Measurements from ENCODE around the gene PPP1R9B. TPM values are rescaled to one million over a fixed set of nuclear protein-coding genes. Genes with fewer than 3 reads are reported as not detected.

Gene PPP1R9B
- total RNA-seq, 1 donor from 2014 or later: 92.6 TPM

DNA sequence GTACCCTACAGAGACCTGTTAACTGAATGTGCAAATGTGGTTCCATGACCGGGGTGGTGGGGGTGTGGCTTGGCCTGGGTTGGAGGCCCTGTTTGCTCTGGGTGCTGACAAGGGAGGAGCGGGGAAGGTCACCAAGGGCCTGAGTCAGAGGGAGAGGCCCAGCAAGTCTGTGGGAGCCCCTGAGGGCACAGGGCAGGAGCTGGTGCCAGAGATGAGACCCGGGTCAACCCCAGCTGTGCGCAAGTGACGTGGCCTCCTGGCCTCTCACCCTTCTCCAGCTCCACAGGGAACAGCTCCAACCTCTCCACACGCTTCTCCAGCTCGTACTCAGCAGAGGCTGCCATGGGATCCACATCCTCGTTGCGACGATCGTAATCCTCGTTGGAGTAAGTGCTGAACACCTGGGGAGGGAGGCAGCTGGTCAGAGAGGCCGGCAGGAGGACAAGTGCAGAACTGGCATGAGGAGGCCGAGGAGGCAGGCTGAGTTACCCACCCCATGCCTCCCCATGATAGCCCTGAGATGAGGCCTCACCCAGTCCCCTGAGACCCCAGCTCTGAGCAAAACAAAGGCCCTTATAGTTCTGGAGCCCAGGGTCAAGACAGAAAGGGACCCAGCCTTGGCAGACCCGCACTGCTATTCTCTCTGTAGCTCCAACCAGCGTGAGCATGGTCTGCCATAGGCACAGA lies 5.5 kb downstream of the PPP1R9B start:
- intact Hi-C loops (cut with DNase I): no loop called here
- ATAC-seq: no peak
- Histone ChIP-seq H3K9me3 (no peaks in the 10 kb centered on the region), H3K27ac (no peak overlapping the region), H3K4me3 (no peak overlapping the region), H3K36me3 (peaks cover 68% of the 10 kb centered on the region), H3K27me3 (ENCODE audit: low read depth) (no peaks in the 10 kb centered on the region), H3K4me1 (peaks cover 65% of the 10 kb centered on the region)
- TF ChIP-seq, protein P1, sequence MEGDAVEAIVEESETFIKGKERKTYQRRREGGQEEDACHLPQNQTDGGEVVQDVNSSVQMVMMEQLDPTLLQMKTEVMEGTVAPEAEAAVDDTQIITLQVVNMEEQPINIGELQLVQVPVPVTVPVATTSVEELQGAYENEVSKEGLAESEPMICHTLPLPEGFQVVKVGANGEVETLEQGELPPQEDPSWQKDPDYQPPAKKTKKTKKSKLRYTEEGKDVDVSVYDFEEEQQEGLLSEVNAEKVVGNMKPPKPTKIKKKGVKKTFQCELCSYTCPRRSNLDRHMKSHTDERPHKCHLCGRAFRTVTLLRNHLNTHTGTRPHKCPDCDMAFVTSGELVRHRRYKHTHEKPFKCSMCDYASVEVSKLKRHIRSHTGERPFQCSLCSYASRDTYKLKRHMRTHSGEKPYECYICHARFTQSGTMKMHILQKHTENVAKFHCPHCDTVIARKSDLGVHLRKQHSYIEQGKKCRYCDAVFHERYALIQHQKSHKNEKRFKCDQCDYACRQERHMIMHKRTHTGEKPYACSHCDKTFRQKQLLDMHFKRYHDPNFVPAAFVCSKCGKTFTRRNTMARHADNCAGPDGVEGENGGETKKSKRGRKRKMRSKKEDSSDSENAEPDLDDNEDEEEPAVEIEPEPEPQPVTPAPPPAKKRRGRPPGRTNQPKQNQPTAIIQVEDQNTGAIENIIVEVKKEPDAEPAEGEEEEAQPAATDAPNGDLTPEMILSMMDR (IDR thresholded peaks at IDR 0.05): no peak
- DNase-seq: no peak

DNA sequence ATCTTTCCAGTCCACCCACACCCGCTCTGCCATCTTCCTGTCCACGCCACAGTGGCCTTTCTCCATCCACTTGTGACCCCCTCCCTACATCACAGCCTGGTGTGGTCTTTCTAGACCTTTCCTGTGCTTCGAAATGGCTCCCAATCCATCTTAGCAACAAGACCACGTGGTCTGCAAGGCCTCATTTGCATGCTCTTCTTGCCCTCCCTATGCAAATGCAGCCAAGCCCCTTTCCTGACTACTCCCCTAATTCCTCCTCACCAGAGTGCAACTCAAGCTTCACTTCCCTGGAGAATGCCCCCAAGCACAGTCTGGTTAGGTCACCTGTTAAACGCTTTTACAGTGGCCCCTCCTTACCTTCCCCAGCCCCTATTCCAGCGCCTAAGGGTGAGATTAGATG lies 6.1 kb downstream of the PPP1R9B start:
- no peak for ATAC-seq
- peaks cover 73% of the 10 kb centered on the region for H3K36me3 ChIP-seq
- intact Hi-C loops (cut with DNase I): no loop called here

DNA sequence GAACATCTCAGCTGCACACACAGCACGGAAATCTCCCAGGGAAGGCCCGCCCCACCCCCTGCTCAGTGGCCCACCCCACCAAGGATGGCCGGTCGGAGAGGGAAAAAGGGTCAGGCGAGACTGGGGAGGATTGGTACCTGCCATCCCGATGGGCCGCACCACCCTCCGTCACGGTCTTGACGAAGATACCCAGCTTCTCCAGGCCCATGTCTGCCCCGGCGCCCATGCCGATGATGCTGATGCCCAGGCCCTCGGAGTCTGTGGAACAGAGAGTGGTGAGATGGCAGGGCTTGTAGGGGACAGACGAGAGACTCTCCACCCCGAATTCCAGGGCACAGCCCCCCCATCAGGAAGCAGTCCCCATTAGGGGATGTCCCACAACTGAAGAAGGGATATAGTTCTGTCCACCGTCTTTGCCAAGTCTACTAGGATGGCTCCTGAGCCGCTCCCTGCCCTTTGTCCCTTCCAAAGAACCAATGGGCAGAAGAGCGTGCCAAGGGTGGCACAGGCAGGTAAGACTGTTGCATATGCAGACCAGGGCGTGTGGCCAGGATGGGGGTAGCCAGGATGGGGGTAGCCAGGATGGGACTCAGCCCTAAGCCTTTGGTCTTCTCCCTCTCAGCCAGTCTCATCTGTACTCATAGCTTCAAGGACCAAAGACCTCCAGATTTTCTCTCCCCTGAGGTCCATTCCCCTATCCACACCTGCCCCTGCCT lies 6.9 kb downstream of the PPP1R9B start:
- TF ChIP-seq, protein P1 (IDR thresholded peaks at IDR 0.05): no peak
- DNase-seq (no peak), ATAC-seq (no peak)
- Histone ChIP-seq H3K4me3 (no peak overlapping the region), H3K9me3 (no peaks in the 10 kb centered on the region), H3K27ac (no peak overlapping the region), H3K36me3 (peaks cover 80% of the 10 kb centered on the region), H3K27me3 (ENCODE audit: low read depth) (no peaks in the 10 kb centered on the region), H3K4me1 (peaks cover 73% of the 10 kb centered on the region)
- intact Hi-C loops (cut with DNase I): no loop called here

More for the DNA sequence above, 6.1 kb downstream of the PPP1R9B start:
- DNase-seq: no peak
- no peak overlapping the region for H3K4me3 ChIP-seq
- peaks cover 69% of the 10 kb centered on the region for H3K4me1 ChIP-seq
- H3K9me3 ChIP-seq: no peaks in the 10 kb centered on the region
- no peak overlapping the region for H3K27ac ChIP-seq
- H3K27me3 ChIP-seq (ENCODE audit: low read depth): no peaks in the 10 kb centered on the region
- TF ChIP-seq, protein P1 (IDR thresholded peaks at IDR 0.05): no peak

DNA sequence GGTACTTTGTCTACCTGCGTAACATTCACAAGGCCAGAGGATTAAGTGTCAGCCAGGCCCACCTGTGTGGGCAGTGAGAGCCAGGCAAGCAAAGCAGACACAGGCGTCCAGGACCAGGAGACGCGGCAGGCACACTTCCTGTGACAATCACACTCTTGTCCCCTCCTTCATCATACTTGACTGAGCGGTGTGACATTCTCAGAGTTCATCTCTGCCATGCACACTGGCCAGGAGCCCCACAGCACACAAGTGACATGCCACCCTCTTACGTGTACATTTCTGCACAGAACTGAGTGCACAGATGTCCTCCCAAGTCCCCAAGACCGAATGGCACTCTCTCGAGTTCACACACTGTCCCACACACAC lies 8.7 kb downstream of the PPP1R9B start:
- ATAC-seq (no peak), DNase-seq (no peak)
- Histone ChIP-seq H3K4me3 (no peak overlapping the region), H3K36me3 (peaks cover 91% of the 10 kb centered on the region), H3K27ac (peak overlapping the region; percentile 49), H3K9me3 (no peaks in the 10 kb centered on the region), H3K27me3 (ENCODE audit: low read depth) (no peaks in the 10 kb centered on the region), H3K4me1 (peaks cover 56% of the 10 kb centered on the region)
- TF ChIP-seq, protein P1 (IDR thresholded peaks at IDR 0.05): no peak
- intact Hi-C loops (cut with DNase I): no loop called here

DNA sequence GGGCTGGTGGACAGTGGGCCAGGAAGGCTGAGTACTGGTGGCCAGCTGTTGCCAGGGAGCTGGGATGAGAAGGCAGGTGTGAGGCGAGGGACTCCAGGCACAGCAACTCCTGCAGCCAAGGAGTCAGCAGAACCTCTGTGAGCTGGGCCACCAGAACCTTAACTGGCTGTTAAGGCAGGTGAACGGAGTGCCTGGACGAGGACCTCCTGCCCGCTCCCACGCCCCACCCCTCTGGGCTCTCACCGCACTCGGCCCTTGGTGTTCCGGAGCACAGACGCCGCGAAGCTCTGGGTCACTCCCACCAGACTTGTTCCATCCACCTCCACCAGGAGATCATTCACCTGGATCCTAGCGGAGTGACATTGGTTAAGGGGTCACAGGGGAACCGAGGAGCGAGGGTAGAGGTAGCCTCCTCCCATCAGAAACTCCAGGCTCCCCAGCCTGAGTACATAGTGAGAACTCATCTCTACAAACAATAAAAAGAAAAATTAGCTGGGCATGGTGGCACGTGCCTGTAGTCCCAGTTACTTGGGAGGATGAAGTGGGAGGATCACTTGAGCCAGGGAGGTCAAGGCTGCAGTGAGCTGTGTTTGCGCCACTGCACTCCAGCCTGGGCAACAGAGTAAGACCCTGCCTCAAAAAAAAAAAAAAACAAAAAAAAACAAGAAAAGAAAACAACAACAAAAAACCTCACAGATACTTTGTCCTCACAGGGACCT lies 9.3 kb downstream of the PPP1R9B start:
- peak overlapping the region; percentile 49 for H3K27ac ChIP-seq
- H3K9me3 ChIP-seq: no peaks in the 10 kb centered on the region
- H3K4me3 ChIP-seq: no peak overlapping the region
- DNase-seq: no peak
- H3K4me1 ChIP-seq: peaks cover 51% of the 10 kb centered on the region
- intact Hi-C loops (cut with DNase I): no loop called here
- ATAC-seq: no peak
- peaks cover 93% of the 10 kb centered on the region for H3K36me3 ChIP-seq
- no peaks in the 10 kb centered on the region for H3K27me3 ChIP-seq (ENCODE audit: low read depth)
- TF ChIP-seq, protein P1 (IDR thresholded peaks at IDR 0.05): no peak
